Neural progenitor cell (in vitro differentiated cells): ENCODE data around the gene PPY.

Experiments
- EZH2 ChIP-seq: fragments of 200-600 bp; sonication (generic); IDR thresholded peaks from 2 replicates; pipeline ENCODE4 v1.6.1; 2017; ENCODE audit warnings: antibody characterized with exemption, mild to moderate bottlenecking, moderate library complexity
- TF ChIP-seq, protein P1 (sequence below): fragments of 200-600 bp; sonication (generic); IDR thresholded peaks from 2 replicates; pipeline ENCODE4 v1.5.1; 2017; ENCODE audit warnings: antibody characterized with exemption, mild to moderate bottlenecking

- TF ChIP-seq, protein P1, sequence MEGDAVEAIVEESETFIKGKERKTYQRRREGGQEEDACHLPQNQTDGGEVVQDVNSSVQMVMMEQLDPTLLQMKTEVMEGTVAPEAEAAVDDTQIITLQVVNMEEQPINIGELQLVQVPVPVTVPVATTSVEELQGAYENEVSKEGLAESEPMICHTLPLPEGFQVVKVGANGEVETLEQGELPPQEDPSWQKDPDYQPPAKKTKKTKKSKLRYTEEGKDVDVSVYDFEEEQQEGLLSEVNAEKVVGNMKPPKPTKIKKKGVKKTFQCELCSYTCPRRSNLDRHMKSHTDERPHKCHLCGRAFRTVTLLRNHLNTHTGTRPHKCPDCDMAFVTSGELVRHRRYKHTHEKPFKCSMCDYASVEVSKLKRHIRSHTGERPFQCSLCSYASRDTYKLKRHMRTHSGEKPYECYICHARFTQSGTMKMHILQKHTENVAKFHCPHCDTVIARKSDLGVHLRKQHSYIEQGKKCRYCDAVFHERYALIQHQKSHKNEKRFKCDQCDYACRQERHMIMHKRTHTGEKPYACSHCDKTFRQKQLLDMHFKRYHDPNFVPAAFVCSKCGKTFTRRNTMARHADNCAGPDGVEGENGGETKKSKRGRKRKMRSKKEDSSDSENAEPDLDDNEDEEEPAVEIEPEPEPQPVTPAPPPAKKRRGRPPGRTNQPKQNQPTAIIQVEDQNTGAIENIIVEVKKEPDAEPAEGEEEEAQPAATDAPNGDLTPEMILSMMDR = no peak
- no peak for TF ChIP-seq EZH2
These were observed 50.2 kb downstream of the PPY start for GRCh38 chr17:43891851-43892646.
